Fibroblast of skin of back (primary cell): ENCODE measurements around the gene ENPP1. TPM values are rescaled to one million over a fixed set of nuclear protein-coding genes. Genes with fewer than 3 reads are reported as not detected.

Source experiments
- DNase-seq: peaks from one replicate; pipeline ENCODE4 v3.0.0-alpha.2; 2013
- polyA plus RNA-seq, 2 experiments: library from polyadenylated mRNA; unstranded; fragments of 120-200 nt; gene quantifications; one replicate each; pipeline ENCODE4 v1.2.1, GENCODE V29; 2013; ENCODE audit not compliant: insufficient read length in 2 of 2

The ENPP1 gene
- polyA plus RNA-seq (2013, experiment 1 of 2; ENCODE audit: insufficient read length) = 3.9 TPM
- 1.7 TPM for polyA plus RNA-seq (2013, experiment 2 of 2; ENCODE audit: insufficient read length)

GRCh38 chr6:131807644-131808459 is at the start of gene ENPP1:
Gene ENPP1 (plus strand): TSS chr6:131808020. CDS start chr6:131808036, 16 bp downstream.
- peak; percentile 69 for DNase-seq

DNA sequence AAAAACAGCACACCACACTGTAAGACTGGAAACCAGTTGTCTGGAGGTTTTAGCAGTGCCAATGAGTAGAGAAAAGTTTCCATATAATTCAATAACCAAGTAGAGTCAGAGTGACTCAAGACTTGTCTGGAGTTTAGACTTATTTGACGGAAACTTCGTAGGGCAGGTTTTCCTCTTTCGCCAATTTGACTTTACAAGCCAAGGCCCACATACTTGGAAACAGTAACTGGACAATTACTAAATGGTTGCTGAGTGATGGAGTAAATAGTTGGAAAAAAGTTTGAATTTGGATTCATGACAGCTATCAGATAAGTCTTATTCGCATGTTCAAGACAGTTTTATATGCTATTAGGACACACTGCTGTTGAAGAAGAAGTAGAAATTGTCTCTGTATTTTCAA is 48.9 kb upstream of the ENPP1 start:
- DNase-seq = no peak

DNA sequence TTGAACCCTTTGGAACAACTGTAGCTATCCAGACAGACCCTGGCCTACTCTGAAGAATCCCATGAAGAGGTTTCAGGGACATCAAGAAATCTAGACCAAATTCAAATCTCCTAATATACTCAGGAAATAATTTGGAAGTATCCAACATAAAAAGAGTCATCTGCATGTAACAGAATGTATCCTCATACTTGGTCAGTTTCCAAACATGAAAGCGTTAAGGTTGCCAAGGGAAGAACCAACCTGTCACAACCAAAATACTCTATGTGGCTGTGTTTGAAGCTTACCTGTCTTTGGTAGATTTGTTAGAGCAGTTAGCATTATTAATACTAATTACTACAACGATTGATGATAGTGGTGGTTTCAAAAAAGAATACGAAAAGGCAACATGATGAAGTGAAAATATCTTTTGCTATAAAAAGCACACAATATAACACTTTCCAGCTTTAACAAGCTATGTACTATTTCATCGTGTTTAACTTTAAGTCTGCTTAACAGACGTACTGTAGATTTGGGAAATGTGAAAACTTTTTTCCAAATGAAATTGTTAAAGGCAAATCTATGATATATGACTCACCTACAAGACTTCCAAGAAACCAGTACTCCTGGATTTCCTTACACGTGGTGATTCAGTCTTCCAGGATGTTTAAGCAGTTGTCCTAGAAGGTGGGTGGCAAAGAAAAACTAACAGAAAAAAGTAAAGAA is 46.6 kb upstream of the ENPP1 start:
- DNase-seq = peak; percentile 57

DNA sequence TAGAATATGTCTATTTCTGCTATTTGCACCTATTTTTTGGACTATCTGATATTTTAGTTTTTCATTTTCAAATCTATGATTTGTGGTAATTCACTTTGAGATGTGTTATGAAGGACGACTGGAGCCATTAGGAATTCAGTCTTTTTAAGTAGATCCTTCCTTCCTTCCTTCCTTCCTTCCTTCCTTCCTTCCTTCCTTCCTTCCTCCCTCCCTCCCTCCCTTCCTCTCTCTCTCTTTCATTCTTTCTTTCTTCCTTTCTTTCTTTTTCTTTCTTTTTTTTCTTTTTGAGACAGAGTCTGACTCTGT is 46.1 kb upstream of the ENPP1 start:
- no peak for DNase-seq

GRCh38 chr6:131762984-131763383 is 44.8 kb upstream of the ENPP1 start:
- peak; percentile 32 for DNase-seq

DNA sequence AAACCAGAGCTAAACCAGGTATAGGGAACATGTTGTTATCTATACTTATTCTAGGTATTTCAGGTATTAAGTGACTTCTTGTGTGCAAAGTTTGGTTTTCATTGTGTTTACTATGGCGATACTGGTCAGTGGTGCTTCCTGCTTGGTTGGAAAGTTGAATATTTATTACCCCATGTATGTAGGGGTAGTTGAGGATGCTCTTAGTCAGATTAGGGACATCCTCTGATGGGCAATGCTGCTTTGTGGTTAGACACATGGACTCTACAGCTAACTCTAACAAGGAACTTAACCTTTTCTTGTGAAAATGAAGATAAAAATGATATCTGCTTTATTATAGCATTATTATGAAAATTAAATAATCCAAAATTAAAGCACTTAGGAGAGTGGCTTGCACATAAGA is 44.1 kb upstream of the ENPP1 start:
- no peak for DNase-seq

GRCh38 chr6:131764350-131764749 is 43.5 kb upstream of the ENPP1 start:
- no peak for DNase-seq

- peak; percentile 42 for DNase-seq
These were observed 42.6 kb upstream of the ENPP1 start for GRCh38 chr6:131765081-131765803.

DNA sequence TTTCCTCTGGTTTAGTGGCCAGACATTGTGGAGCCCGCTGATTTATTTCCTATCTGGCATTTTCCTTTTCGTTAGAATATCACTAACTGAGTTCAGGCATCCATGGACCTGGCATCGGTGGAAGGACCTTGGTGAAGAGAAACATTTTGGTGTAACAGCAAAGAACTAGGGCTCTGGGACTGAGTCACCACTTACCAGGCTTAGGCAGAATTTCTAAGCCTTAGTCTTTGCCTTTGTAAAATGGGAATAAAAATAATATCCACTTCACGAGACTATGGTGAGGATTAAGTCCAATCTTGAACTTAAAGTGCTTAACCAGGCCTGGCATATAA is 42.0 kb upstream of the ENPP1 start:
- no peak for DNase-seq

GRCh38 chr6:131766631-131767030 is 41.2 kb upstream of the ENPP1 start:
- no peak for DNase-seq

- no peak for DNase-seq
These were observed 38.9 kb upstream of the ENPP1 start for GRCh38 chr6:131768964-131769363.

DNA sequence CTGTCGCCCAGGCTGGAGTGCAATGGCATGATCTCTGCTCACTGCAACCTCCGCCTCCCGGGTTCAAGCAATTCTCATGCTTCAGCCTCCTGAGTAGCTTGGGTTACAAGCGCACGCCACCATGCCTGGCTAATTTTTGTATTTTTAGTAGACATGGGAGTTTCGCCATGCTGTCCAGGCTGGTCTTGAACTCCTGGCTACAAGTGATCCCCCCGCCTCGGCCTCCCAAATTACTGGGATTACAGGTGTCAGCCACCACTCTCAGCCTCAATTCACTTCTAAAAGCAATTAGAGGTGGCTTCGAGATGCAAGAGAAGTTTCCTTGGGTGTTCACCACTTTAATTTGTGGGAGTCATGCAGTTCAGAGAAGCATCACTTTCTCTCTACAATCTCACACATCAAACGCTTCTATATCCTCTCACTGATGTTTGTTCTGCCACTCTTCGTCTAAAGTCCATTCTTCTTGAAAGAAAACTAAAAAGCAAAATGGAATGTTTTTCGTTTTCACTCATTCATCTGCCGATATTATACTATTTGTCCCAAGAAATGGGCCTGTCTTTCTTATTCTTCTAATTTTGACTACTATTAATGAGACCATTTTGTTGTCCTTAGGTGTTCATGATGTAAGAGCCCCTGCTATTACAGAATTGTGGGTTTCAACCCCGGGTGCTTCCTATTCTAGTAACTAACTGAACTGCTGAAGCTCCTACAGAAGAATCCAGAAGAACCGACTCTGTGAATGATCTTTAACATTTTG is 38.3 kb upstream of the ENPP1 start:
- no peak for DNase-seq

GRCh38 chr6:131770776-131771175 is 37.0 kb upstream of the ENPP1 start:
- no peak for DNase-seq

- DNase-seq = no peak
These were observed 34.4 kb upstream of the ENPP1 start for GRCh38 chr6:131773284-131773950.

- DNase-seq = no peak
These were observed 31.9 kb upstream of the ENPP1 start for GRCh38 chr6:131775886-131776285.

- DNase-seq = no peak
These were observed 30.8 kb upstream of the ENPP1 start for GRCh38 chr6:131776985-131777384.

- DNase-seq = no peak
These were observed 29.7 kb upstream of the ENPP1 start for GRCh38 chr6:131778169-131778568.

DNA sequence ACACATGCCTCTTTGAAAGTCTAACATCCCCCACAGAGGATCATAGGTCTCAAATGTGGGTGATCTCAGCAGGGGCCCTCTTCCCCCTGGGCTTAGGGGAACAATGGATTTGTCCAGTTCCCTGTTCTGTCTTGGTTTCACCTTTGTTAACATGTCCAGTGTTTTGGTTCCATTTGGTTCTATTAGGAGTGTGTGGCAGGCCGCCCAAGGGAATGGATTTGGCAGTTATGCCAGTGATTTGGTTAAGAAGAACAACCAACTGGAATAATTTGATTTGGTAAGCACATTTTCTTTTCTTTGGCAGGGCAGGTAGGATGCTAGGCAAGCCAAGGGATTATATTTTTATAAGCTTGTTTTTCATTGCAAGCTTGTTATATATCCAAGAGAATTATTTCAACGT is 28.5 kb upstream of the ENPP1 start:
- DNase-seq = no peak

GRCh38 chr6:131780600-131780999 is 27.2 kb upstream of the ENPP1 start:
- no peak for DNase-seq

- no peak for DNase-seq
These were observed 26.1 kb upstream of the ENPP1 start for GRCh38 chr6:131781687-131782086.

DNA sequence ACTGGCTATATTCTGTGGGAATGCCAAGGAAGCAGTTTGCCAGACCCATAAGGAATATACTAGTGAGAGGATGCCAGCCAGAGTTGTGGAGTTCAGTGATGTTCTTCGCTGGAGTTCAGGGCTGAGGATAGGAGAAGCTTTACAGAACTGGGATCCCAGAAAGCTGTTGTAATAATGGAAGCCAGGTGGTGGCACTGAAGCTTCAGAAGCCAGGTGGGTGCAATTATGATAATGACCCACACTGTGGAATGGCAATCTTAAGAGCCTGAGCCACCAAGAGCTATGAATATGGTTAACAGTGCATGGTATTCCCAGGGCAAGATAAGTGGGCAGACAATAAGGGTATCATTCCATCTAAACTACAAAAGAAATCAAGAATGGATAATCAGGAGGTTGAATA is 25.1 kb upstream of the ENPP1 start:
- no peak for DNase-seq

DNA sequence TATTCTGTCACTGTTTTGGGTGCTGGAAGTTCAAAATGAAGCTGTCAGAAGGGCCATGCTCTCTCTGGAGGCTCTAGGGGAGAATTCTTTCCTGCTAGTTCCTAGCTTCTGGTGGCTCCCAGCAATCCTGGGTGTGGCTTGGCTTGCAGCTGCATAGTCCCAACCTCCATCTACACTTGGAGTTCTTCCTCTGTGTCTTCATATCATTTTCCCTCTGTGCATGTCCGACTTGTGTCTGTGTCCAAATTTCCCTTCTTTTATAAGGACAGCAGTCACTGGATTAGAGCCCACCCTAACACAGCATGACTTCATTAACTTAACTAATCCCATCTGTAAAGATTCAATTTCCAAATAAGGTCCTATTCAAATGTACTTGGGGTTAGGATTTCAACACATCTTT is 23.3 kb upstream of the ENPP1 start:
- no peak for DNase-seq
